HL-60 (cell line): ENCODE measurements around the gene ZNF469.

Experiments used
- DNase-seq, 2 experiments: peaks; one replicate each; pipeline ENCODE4 v3.0.0-alpha.2; 2010 to 2020; ENCODE audit warnings: low read depth in 1 of 2, low spot score in 1 of 2
- H3K27ac ChIP-seq: fragments of 250-450 bp; sonication (Bioruptor Pico); replicated peaks from 2 replicates; pipeline ENCODE4 v1.5.1; 2020; ENCODE audit warnings: mild to moderate bottlenecking, moderate library complexity
- H3K27me3 ChIP-seq: fragments of 250-450 bp; sonication (Bioruptor Pico); 2 replicates; pipeline ENCODE4 v1.5.1; 2021; ENCODE audit warnings: mild to moderate bottlenecking, moderate library complexity; ENCODE audit not compliant: insufficient read depth, poor library complexity, severe bottlenecking
- H3K4me3 ChIP-seq: replicated peaks from 2 replicates; pipeline ENCODE4 v1.5.1; 2011; ENCODE audit warnings: mild to moderate bottlenecking, control low read depth, low read length; ENCODE audit not compliant: insufficient read depth
- GABPA ChIP-seq: IDR thresholded peaks from 2 replicates; pipeline ENCODE4 v1.6.1; 2012; ENCODE audit warnings: low read depth
- POLR2AphosphoS5 ChIP-seq: IDR thresholded peaks from 2 replicates; pipeline ENCODE4 v1.6.1; 2012; ENCODE audit warnings: low read depth
- SPI1 ChIP-seq: IDR thresholded peaks from 2 replicates; pipeline ENCODE4 v1.6.1; 2012; ENCODE audit warnings: low read depth, mild to moderate bottlenecking, borderline replicate concordance
- TF ChIP-seq, protein P1 (sequence below): IDR thresholded peaks from 2 replicates; pipeline ENCODE4 v1.6.1; 2012; ENCODE audit warnings: low read depth; ENCODE audit not compliant: insufficient replicate concordance
- TF ChIP-seq, protein P2 (sequence below): IDR thresholded peaks from one replicate; pipeline ENCODE4 v1.5.1; 2011; ENCODE audit warnings: low read length, control low read depth, inconsistent platforms; ENCODE audit not compliant: insufficient read depth

The ZNF469 gene

GRCh38 chr16:88413631-88414030 lies 30.9 kb downstream of the ZNF469 start:
- H3K27ac ChIP-seq: no peak overlapping the region
- no peaks in the 10 kb centered on the region for H3K27me3 ChIP-seq
- no peak overlapping the region for H3K4me3 ChIP-seq
- DNase-seq: no peak
- no peak for TF ChIP-seq GABPA
- TF ChIP-seq, protein P1, sequence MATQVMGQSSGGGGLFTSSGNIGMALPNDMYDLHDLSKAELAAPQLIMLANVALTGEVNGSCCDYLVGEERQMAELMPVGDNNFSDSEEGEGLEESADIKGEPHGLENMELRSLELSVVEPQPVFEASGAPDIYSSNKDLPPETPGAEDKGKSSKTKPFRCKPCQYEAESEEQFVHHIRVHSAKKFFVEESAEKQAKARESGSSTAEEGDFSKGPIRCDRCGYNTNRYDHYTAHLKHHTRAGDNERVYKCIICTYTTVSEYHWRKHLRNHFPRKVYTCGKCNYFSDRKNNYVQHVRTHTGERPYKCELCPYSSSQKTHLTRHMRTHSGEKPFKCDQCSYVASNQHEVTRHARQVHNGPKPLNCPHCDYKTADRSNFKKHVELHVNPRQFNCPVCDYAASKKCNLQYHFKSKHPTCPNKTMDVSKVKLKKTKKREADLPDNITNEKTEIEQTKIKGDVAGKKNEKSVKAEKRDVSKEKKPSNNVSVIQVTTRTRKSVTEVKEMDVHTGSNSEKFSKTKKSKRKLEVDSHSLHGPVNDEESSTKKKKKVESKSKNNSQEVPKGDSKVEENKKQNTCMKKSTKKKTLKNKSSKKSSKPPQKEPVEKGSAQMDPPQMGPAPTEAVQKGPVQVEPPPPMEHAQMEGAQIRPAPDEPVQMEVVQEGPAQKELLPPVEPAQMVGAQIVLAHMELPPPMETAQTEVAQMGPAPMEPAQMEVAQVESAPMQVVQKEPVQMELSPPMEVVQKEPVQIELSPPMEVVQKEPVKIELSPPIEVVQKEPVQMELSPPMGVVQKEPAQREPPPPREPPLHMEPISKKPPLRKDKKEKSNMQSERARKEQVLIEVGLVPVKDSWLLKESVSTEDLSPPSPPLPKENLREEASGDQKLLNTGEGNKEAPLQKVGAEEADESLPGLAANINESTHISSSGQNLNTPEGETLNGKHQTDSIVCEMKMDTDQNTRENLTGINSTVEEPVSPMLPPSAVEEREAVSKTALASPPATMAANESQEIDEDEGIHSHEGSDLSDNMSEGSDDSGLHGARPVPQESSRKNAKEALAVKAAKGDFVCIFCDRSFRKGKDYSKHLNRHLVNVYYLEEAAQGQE: no peak
- TF ChIP-seq, protein P2, sequence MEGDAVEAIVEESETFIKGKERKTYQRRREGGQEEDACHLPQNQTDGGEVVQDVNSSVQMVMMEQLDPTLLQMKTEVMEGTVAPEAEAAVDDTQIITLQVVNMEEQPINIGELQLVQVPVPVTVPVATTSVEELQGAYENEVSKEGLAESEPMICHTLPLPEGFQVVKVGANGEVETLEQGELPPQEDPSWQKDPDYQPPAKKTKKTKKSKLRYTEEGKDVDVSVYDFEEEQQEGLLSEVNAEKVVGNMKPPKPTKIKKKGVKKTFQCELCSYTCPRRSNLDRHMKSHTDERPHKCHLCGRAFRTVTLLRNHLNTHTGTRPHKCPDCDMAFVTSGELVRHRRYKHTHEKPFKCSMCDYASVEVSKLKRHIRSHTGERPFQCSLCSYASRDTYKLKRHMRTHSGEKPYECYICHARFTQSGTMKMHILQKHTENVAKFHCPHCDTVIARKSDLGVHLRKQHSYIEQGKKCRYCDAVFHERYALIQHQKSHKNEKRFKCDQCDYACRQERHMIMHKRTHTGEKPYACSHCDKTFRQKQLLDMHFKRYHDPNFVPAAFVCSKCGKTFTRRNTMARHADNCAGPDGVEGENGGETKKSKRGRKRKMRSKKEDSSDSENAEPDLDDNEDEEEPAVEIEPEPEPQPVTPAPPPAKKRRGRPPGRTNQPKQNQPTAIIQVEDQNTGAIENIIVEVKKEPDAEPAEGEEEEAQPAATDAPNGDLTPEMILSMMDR: no peak

- TF ChIP-seq SPI1 (no peak), POLR2AphosphoS5 (no peak), GABPA (no peak)
- TF ChIP-seq, protein P2: no peak
- TF ChIP-seq, protein P1: no peak
- DNase-seq: no peak
- Histone ChIP-seq H3K27me3 (no peaks in the 10 kb centered on the region), H3K4me3 (no peak overlapping the region), H3K27ac (no peak overlapping the region)
Observed at GRCh38 chr16:88414521-88415380, 32.0 kb downstream of the ZNF469 start.

DNA sequence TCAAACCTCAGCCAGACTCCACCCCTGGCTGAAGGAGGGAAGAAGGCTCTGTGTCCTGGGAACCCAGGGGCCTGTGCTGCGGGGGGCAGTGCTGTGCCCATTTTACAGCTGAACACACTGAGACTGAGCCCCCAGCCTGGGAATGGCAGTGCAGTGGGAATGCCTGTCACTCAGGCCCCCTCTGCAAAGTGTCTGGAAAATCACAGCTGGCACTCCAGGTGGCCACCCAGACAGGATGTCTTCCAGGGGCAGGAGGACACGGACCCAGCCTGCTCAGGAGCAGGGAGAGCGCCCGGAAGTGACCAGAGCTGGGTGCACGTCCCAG lies 32.6 kb downstream of the ZNF469 start:
- Histone ChIP-seq H3K27me3 (no peaks in the 10 kb centered on the region), H3K27ac (no peak overlapping the region), H3K4me3 (no peak overlapping the region)
- TF ChIP-seq, protein P1: no peak
- no peak for TF ChIP-seq POLR2AphosphoS5
- no peak for TF ChIP-seq GABPA
- no peak for TF ChIP-seq SPI1
- TF ChIP-seq, protein P2: no peak
- no peak for DNase-seq
